ENCODE measurements around the gene GPR173.

GPR173 gene

GRCh38 chrX:53056292-53056691 lies 7.7 kb downstream of the GPR173 start:
- DNase-seq (ENCODE audit: low spot score), result no peak
- no peak for TF ChIP-seq CTCF (IDR thresholded peaks at IDR 0.05; ENCODE audit: extremely low read depth, missing control alignments)

GRCh38 chrX:53065104-53065503 lies 16.5 kb downstream of the GPR173 start:
- no peak for DNase-seq (ENCODE audit: low spot score)
- no peak for TF ChIP-seq CTCF (IDR thresholded peaks at IDR 0.05; ENCODE audit: extremely low read depth, missing control alignments)

- no peak for TF ChIP-seq CTCF (IDR thresholded peaks at IDR 0.05; ENCODE audit: extremely low read depth, missing control alignments)
- no peak for DNase-seq (ENCODE audit: low spot score)
Observed at GRCh38 chrX:53071064-53071463, 22.5 kb downstream of the GPR173 start.

- TF ChIP-seq CTCF (IDR thresholded peaks at IDR 0.05; ENCODE audit: extremely low read depth, missing control alignments), result peak; percentile 30
- peak; percentile 68 for DNase-seq (ENCODE audit: low spot score)
Observed at GRCh38 chrX:53071604-53072417, 23.2 kb downstream of the GPR173 start.

- DNase-seq (ENCODE audit: low spot score), result no peak
- no peak for TF ChIP-seq CTCF (IDR thresholded peaks at IDR 0.05; ENCODE audit: extremely low read depth, missing control alignments)
Observed at GRCh38 chrX:53072418-53073114, 24.0 kb downstream of the GPR173 start.

GRCh38 chrX:53073115-53073586 lies 24.6 kb downstream of the GPR173 start:
- no peak for DNase-seq (ENCODE audit: low spot score)
- no peak for TF ChIP-seq CTCF (IDR thresholded peaks at IDR 0.05; ENCODE audit: extremely low read depth, missing control alignments)

GRCh38 chrX:53075011-53075410 lies 26.4 kb downstream of the GPR173 start:
- no peak for DNase-seq (ENCODE audit: low spot score)
- no peak for TF ChIP-seq CTCF (IDR thresholded peaks at IDR 0.05; ENCODE audit: extremely low read depth, missing control alignments)
